ENCODE measurements around the gene MDP1. TPM values are rescaled to one million over a fixed set of nuclear protein-coding genes. Genes with fewer than 3 reads are reported as not detected.

The MDP1 gene
- total RNA-seq, 1 experiment from 2014 or later: 8.9 TPM

DNA sequence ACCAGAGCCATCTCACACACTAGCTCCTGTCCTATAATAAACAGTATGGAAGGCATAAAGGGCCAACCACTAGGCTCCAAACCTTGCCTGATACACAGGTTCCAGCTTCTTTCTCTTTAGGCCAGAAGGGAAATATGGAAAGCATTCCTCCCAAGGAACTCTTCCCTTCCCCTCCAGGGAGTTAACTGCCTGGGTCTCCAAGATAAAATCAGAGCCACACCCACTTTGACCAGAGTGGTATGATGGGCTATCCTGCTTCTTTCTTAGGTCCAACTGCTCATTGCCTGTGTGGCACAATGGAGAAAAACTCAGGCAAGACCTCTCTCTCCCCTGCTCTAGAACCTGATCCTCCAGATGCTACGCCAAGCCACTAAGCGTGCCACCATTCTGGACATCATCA lies 8.2 kb downstream of the MDP1 start:
- Histone ChIP-seq H3K27ac (ENCODE audit: low read length) (no peak overlapping the region), H3K9me3 (ENCODE audit: control insufficient read depth, insufficient read depth, low read depth, low read length) (no peaks in the 10 kb centered on the region), H3K27me3 (ENCODE audit: control insufficient read depth, insufficient read depth, low read length) (no peaks in the 10 kb centered on the region), H3K4me3 (ENCODE audit: low read depth in 2 of 2, low read length in 2 of 2) (no peak overlapping the region), H3K4me1 (ENCODE audit: control insufficient read depth, insufficient read depth, low read length) (no peaks in the 10 kb centered on the region), H3K36me3 (ENCODE audit: control insufficient read depth, insufficient read depth, low read length) (no peaks in the 10 kb centered on the region)
- in situ Hi-C loops (cut with HindIII; ENCODE audit: low pct_unique_long_range_greater_than_20kb, low sequenced_read_pairs) (no loop called here), intact Hi-C loops (cut with micrococcal nuclease; ENCODE audit: unreplicated experiment) (no loop called here)
- ATAC-seq (no peak), DNase-seq (ENCODE audit: low read depth, low spot score) (no peak)
- CTCF ChIA-PET: no interaction called here
- TF ChIP-seq, protein P1, sequence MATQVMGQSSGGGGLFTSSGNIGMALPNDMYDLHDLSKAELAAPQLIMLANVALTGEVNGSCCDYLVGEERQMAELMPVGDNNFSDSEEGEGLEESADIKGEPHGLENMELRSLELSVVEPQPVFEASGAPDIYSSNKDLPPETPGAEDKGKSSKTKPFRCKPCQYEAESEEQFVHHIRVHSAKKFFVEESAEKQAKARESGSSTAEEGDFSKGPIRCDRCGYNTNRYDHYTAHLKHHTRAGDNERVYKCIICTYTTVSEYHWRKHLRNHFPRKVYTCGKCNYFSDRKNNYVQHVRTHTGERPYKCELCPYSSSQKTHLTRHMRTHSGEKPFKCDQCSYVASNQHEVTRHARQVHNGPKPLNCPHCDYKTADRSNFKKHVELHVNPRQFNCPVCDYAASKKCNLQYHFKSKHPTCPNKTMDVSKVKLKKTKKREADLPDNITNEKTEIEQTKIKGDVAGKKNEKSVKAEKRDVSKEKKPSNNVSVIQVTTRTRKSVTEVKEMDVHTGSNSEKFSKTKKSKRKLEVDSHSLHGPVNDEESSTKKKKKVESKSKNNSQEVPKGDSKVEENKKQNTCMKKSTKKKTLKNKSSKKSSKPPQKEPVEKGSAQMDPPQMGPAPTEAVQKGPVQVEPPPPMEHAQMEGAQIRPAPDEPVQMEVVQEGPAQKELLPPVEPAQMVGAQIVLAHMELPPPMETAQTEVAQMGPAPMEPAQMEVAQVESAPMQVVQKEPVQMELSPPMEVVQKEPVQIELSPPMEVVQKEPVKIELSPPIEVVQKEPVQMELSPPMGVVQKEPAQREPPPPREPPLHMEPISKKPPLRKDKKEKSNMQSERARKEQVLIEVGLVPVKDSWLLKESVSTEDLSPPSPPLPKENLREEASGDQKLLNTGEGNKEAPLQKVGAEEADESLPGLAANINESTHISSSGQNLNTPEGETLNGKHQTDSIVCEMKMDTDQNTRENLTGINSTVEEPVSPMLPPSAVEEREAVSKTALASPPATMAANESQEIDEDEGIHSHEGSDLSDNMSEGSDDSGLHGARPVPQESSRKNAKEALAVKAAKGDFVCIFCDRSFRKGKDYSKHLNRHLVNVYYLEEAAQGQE (IDR thresholded peaks at IDR 0.05; ENCODE audit: insufficient read depth in 1 of 2, low read depth in 2 of 2, low read length in 1 of 2): no peak
- TF ChIP-seq POLR2AphosphoS5 (IDR thresholded peaks at IDR 0.05; ENCODE audit: low read depth, low read length) (no peak), SIN3A (IDR thresholded peaks at IDR 0.05; ENCODE audit: borderline replicate concordance, insufficient read depth, low read depth, low read length) (no peak), CTCF (IDR thresholded peaks at IDR 0.05) (no peak), TCF7L2 (IDR thresholded peaks at IDR 0.05; ENCODE audit: low read depth, low read length) (no peak)
- BruUV-seq (replicated peaks): no TSS peak
- POLR2A ChIA-PET: no interaction called here

DNA sequence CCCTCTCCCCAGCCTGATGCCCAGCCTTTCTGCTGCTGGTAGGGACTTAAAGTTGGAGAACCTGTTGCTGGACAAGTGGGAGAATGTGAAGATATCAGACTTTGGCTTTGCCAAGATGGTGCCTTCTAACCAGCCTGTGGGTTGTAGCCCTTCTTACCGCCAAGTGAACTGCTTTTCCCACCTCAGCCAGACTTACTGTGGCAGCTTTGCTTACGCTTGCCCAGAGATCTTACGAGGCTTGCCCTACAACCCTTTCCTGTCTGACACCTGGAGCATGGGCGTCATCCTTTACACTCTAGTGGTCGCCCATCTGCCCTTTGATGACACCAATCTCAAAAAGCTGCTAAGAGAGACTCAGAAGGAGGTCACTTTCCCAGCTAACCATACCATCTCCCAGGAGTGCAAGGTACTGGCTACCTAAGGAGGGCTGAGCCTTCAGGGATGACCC lies 8.7 kb downstream of the MDP1 start:
- in situ Hi-C loops (cut with HindIII; ENCODE audit: low pct_unique_long_range_greater_than_20kb, low sequenced_read_pairs) (no loop called here), intact Hi-C loops (cut with micrococcal nuclease; ENCODE audit: unreplicated experiment) (no loop called here)
- Histone ChIP-seq H3K4me1 (ENCODE audit: control insufficient read depth, insufficient read depth, low read length) (no peaks in the 10 kb centered on the region), H3K27me3 (ENCODE audit: control insufficient read depth, insufficient read depth, low read length) (no peaks in the 10 kb centered on the region), H3K4me3 (ENCODE audit: low read depth in 2 of 2, low read length in 2 of 2) (no peak overlapping the region), H3K36me3 (ENCODE audit: control insufficient read depth, insufficient read depth, low read length) (no peaks in the 10 kb centered on the region), H3K27ac (ENCODE audit: low read length) (no peak overlapping the region), H3K9me3 (ENCODE audit: control insufficient read depth, insufficient read depth, low read depth, low read length) (no peaks in the 10 kb centered on the region)
- no TSS peak for BruUV-seq (replicated peaks)
- CTCF ChIA-PET: no interaction called here
- POLR2A ChIA-PET: no interaction called here
- ATAC-seq (no peak), DNase-seq (ENCODE audit: low read depth, low spot score) (no peak)
- TF ChIP-seq POLR2AphosphoS5 (IDR thresholded peaks at IDR 0.05; ENCODE audit: low read depth, low read length) (no peak), SIN3A (IDR thresholded peaks at IDR 0.05; ENCODE audit: borderline replicate concordance, insufficient read depth, low read depth, low read length) (no peak), CTCF (IDR thresholded peaks at IDR 0.05) (no peak), TCF7L2 (IDR thresholded peaks at IDR 0.05; ENCODE audit: low read depth, low read length) (no peak)
- TF ChIP-seq, protein P1 (IDR thresholded peaks at IDR 0.05; ENCODE audit: insufficient read depth in 1 of 2, low read depth in 2 of 2, low read length in 1 of 2): no peak

Measured in Panc1 (cell line).